Activated T-helper 9 cell treated with anti-CD3 and anti-CD28 coated beads, Interleukin-2, amount 50 U/mL, for 16 hours (primary cell): Measurements from ENCODE around the gene EMC9.

Source experiments
- DNase-seq: peaks from one replicate; pipeline ENCODE4 v3.0.0-alpha.2; 2020; ENCODE audit warnings: low read depth

EMC9 gene

DNA sequence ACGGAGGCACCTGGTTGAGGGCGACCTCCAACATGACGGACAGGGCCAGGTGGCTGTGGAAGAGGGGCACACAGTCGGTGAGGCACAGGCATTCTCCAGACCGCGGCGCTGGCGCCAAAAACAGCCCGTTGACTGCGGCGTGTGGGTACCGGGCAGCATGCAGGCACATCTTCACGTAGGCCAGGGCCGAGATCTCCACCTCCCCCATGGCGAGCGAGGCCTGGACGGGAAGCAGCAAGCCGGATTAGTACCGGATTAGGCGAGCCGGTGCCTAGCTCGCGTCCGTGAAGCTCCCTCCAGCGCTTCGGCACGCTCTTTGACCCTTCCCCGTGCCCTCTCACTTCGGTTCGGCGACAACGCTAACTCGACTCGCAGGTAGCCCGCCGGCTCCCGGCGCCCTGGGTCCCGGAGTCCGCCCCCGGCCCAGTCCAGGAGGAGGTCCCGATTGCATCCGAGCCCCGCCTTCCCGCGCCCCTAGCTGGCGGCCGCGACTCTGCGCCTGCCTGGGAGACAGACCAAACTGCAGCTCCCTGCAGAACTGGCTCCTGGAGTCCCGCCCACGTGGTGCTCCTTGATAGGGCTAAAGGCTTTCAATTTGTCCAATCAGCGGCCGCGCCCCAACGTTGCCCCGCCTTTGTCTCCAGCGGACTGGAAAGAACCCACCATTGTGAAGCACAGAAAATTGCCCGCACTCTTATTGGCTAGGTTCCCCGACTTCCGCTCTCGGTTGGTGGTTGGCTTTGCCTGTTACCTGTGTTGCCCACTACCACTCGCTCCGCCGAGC, at the start of gene EMC9:
TSS of gene EMC9 (minus strand) at position 495 of the 784 bp plus-strand sequence. CDS start at position 208, 287 bp downstream.
- DNase-seq, result peak; percentile 99

- DNase-seq, result no peak
Observed at GRCh38 chr14:24190416-24190815, 49.0 kb upstream of the EMC9 start.

DNA sequence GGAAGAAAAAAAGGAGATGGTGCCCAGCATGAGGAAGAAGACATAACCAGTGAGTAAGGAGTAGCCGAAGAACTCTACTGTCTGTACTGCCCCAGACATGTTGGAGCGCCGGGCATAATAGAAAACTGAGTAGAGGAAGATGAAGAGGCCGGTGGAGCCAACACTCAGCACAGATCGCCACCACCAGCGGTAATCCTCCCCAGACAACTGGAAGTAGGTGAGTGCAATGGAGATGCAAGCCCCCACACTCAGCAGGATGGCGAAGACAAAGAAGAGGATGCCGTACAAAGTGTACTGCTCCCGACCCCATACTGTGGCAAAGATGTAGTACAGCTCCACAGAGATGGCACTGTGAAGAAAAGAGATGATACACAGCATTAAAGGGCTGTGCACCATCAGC, 48.1 kb upstream of the EMC9 start:
- DNase-seq, result no peak

DNA sequence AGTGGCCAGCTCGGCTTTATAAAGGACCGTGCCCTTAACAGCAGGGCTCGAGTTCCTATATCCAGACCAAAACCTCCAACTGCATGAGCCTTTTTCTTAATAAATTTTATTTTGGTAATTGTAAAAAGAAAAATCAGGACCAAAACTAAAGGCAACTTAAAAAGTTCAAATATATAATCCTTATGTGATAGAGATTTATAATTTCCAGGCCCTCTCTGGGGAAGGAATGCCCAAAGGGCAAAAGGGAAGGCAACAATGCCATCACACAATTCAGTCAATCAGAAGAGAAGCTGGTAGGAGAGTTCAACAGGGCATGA, 47.6 kb upstream of the EMC9 start:
- DNase-seq, result no peak

GRCh38 chr14:24188251-24189058, 47.1 kb upstream of the EMC9 start, which contains the start of gene IPO4:
Gene IPO4 (minus strand): TSS chr14:24188816. CDS start chr14:24188787, 29 bp downstream.
- DNase-seq, result peak; percentile 93

- no peak for DNase-seq
Observed at GRCh38 chr14:24187539-24187915, 46.1 kb upstream of the EMC9 start.

GRCh38 chr14:24186831-24187538, 45.6 kb upstream of the EMC9 start:
- DNase-seq, result no peak

GRCh38 chr14:24185741-24186140, 44.4 kb upstream of the EMC9 start:
- DNase-seq, result no peak

- no peak for DNase-seq
Observed at GRCh38 chr14:24185026-24185425, 43.6 kb upstream of the EMC9 start.

- DNase-seq, result no peak
Observed at GRCh38 chr14:24184104-24184970, 42.9 kb upstream of the EMC9 start.

- no peak for DNase-seq
Observed at GRCh38 chr14:24183014-24183481, 41.7 kb upstream of the EMC9 start.

- no peak for DNase-seq
Observed at GRCh38 chr14:24182110-24182882, 40.9 kb upstream of the EMC9 start.

DNA sequence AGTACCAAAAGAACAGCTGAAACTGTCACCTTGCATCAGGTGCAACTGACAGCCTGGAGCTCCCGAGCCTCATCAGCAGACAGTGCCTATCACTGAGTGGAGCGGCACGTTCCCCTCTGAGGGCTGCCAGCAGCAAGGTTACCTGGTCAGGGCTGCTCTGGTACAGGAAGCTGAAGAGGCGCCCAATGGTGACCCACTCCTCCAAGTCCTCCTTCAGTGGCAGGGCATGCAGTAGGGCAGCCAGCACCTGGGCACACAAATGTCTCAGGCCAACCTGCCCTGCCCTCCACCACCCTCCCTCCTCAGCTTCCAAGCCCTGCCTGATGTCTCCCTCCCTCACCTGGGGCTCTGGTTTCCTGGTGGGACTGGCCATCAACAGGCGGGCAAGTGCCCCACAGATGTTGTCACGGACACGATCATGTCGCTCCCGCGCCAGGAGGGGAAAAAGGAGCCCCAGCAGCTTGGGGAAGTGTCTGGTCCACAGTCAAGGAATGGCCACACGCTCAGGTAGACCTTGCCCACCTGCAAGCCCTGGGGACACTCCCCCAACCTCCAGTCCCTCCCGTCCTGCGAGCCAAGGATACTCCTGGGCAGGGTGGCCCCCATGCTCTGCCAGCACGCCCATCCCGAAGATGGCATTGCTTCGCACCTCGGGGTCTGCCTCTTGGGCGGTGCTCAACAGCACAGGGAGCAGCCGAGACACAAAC, 40.1 kb upstream of the EMC9 start:
- no peak for DNase-seq

DNA sequence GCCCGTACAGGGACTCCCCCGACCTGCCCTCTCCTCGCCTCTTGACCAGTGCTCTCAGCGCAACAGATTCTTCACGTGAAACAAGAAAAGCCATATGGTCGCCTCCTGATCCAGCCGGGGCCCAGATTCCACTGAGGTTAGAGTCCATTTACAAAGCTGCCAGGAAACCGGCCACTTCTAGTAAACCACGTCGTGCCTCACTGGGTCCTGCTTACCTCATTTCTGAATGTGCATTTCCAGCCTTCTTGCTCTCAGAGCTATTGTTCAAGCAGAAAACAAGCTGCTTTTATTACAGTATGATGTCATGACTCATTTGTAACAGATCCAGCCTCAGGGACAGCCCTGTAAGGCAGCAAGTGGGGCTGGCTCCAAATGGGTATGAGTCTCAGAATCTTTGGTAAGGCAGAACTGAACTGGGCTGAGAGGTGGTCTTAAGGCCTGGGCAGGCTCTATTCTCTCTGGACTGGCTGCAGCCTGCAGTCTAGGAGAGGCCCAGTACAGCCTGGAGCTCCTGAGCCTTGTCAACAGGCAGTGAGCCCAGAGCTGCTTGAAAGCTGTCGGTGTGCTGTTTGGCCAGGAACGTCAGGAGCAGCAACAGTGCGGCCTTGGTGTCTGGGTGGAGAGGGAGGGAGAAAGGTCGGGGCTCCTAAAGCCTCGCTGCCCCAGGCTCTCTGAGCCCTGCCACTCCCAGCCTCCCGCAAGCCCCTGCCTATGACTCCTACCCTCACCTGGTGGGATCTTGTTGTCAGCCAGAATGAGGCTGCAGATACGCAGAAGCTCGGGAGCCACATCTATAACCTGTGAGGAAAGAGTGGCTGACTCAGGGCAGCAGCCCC, 38.8 kb upstream of the EMC9 start:
- no peak for DNase-seq

- DNase-seq, result no peak
Observed at GRCh38 chr14:24179294-24179960, 38.0 kb upstream of the EMC9 start.

GRCh38 chr14:24178399-24179178, 37.2 kb upstream of the EMC9 start:
- no peak for DNase-seq

- no peak for DNase-seq
Observed at GRCh38 chr14:24177891-24178290, 36.5 kb upstream of the EMC9 start.
